ENCODE data around the gene CARS1. TPM values are rescaled to one million over a fixed set of nuclear protein-coding genes. Genes with fewer than 3 reads are reported as not detected.

Gene CARS1
- polyA plus RNA-seq, 1 of the 3 experiments (the other 2 are of a cell fraction), result 52.1 TPM

GRCh38 chr11:3006505-3007260 lies 50.5 kb downstream of the CARS1 start:
- Histone ChIP-seq H2AFZ (ENCODE audit: low read depth) (no peak overlapping the region), H3K9ac (no peak overlapping the region), H3K36me3 (replicated peaks in 1 of 2; ENCODE audit: control insufficient read depth in 1 of 2, insufficient read depth in 2 of 2, low read length in 1 of 2) (peaks cover 16 to 69% of the 10 kb centered on the region in 2 experiments), H3K4me1 (ENCODE audit: control insufficient read depth in 1 of 2, insufficient read depth in 2 of 2, low read depth in 1 of 2, low read length in 1 of 2) (peaks cover under 1 to 19% of the 10 kb centered on the region in 2 experiments), H3K27ac (ENCODE audit: low read depth in 2 of 2, low read length in 1 of 2) (no peak overlapping the region), H3K9me2 (no peaks in the 10 kb centered on the region), H3K4me2 (no peak overlapping the region), H3K79me2 (ENCODE audit: insufficient read depth) (no peaks in the 10 kb centered on the region), H3K9me3 (no peaks in the 10 kb centered on the region), H3F3A (replicated peaks; ENCODE audit: insufficient read depth) (peaks cover 3% of the 10 kb centered on the region), H3K4me3 (ENCODE audit: low read depth in 2 of 2, low read length in 1 of 2) (no peak overlapping the region), H4K20me1 (ENCODE audit: insufficient read depth) (no peaks in the 10 kb centered on the region), H3K27me3 (ENCODE audit: insufficient read depth) (no peaks in the 10 kb centered on the region)
- POLR2A ChIA-PET, result no interaction called here
- TF ChIP-seq ZBTB33 (IDR thresholded peaks at IDR 0.05; ENCODE audit: borderline replicate concordance, low read depth) (no peak), USF2 (IDR thresholded peaks at IDR 0.05; ENCODE audit: borderline replicate concordance, low read depth, low read length) (no peak), RFX5 (IDR thresholded peaks at IDR 0.05; ENCODE audit: low read length) (no peak), YY1 (IDR thresholded peaks at IDR 0.05; ENCODE audit: low read depth) (no peak), MAX (IDR thresholded peaks at IDR 0.05; ENCODE audit: low read depth) (no peak), POLR2AphosphoS5 (IDR thresholded peaks at IDR 0.05; ENCODE audit: low read depth, low read length) (no peak), EP300 (IDR thresholded peaks at IDR 0.05; ENCODE audit: borderline replicate concordance in 1 of 2, low read depth in 1 of 2, low read length in 1 of 2) (no peak), IRF3 (IDR thresholded peaks at IDR 0.05; ENCODE audit: low read depth, low read length) (no peak), JUND (IDR thresholded peaks at IDR 0.05) (no peak), RCOR1 (IDR thresholded peaks at IDR 0.05; ENCODE audit: low read length) (no peak), REST (IDR thresholded peaks at IDR 0.05; ENCODE audit: low read depth, low read length) (no peak), NFIC (IDR thresholded peaks at IDR 0.05; ENCODE audit: borderline replicate concordance) (no peak), FOXM1 (IDR thresholded peaks at IDR 0.05; ENCODE audit: low read depth) (no peak)
- no peak for DNase-seq
- WGBS (ENCODE audit: low lambda C conversion rate), result 88% methylated on average over 7 of the region's 21 CpGs
- CTCF ChIA-PET, result interaction anchor here (0.9 to 1.4 kb wide), 4 partner anchors 11 to 85 kb away, joined by 3 to 5 read pairs (median 4); no protein-coding TSS in a partner anchor
